ENCODE measurements around the gene LCK. TPM values are rescaled to one million over a fixed set of nuclear protein-coding genes. Genes with fewer than 3 reads are reported as not detected.

LCK gene
- total and polyA plus RNA-seq, 2 donors (not counting 3 experiments of a cell fraction or from before 2014, with no cell fraction given), result 0.06 TPM; not detected in 1

- Histone ChIP-seq H3K36me3 (ENCODE audit: control insufficient read depth in 2 of 2, extremely low read depth in 1 of 2, insufficient read depth in 2 of 2, low read length in 2 of 2) (no peaks in the 10 kb centered on the region), H3K79me2 (ENCODE audit: control insufficient read depth, insufficient read depth, low read length) (no peaks in the 10 kb centered on the region), H3K4me2 (ENCODE audit: insufficient read depth, low read length) (no peak within 1 kb of the TSS), H4K20me1 (replicated peaks; ENCODE audit: control insufficient read depth, extremely low read depth, insufficient read depth, low read length) (no peaks in the 10 kb centered on the region), H3K9ac (replicated peaks; ENCODE audit: extremely low read depth, insufficient read depth, low read length) (no peak within 1 kb of the TSS), H2AFZ (ENCODE audit: low read depth, low read length) (no peak within 1 kb of the TSS), H3K27me3 (ENCODE audit: control insufficient read depth in 2 of 2, insufficient read depth in 2 of 2, low read length in 2 of 2) (no peaks in the 10 kb centered on the region), H3K27ac (ENCODE audit: insufficient read depth, low read depth, low read length) (no peak within 1 kb of the TSS), H3K4me3 (replicated peaks in 1 of 3; ENCODE audit: insufficient read depth in 1 of 3, low read depth in 1 of 3, low read length in 3 of 3) (no peak within 1 kb of the TSS), H3K4me1 (ENCODE audit: control insufficient read depth, extremely low read depth, insufficient read depth, low read length) (peaks cover 13% of the 10 kb centered on the region), H3K9me3 (replicated peaks; ENCODE audit: control insufficient read depth, insufficient read depth, low read length) (no peaks in the 10 kb centered on the region), H3K9me1 (replicated peaks; ENCODE audit: control insufficient read depth, extremely low read depth, insufficient read depth, low read length) (no peaks in the 10 kb centered on the region)
- no peak for FAIRE-seq
- no peak for TF ChIP-seq JUN (IDR thresholded peaks at IDR 0.05; ENCODE audit: borderline replicate concordance, insufficient read depth, insufficient read length, low read depth)
- TF ChIP-seq MAX (IDR thresholded peaks at IDR 0.05; ENCODE audit: insufficient read depth, insufficient read length), result no peak
- TF ChIP-seq MYC (IDR thresholded peaks at IDR 0.05; ENCODE audit: low read depth, low read length), result no peak
- no peak for TF ChIP-seq CTCF (IDR thresholded peaks at IDR 0.05; ENCODE audit: extremely low read depth in 1 of 2, insufficient read depth in 1 of 2, low read depth in 1 of 2, low read length in 2 of 2)
- TF ChIP-seq GATA2 (IDR thresholded peaks at IDR 0.05; ENCODE audit: insufficient read depth, insufficient read length, low read depth, low read length), result no peak
- TF ChIP-seq FOS (IDR thresholded peaks at IDR 0.05; ENCODE audit: borderline replicate concordance, insufficient read depth, low read length), result no peak
- ChIA-PET POLR2A (no interaction called here), CTCF (interaction anchor here (0.6 kb wide), 1 partner anchor 8 kb away, joined by 3 read pairs; the partner anchor contains the start of gene CCDC28B)
- DNase-seq (ENCODE audit: low read depth, low spot score), result no peak
- intact Hi-C loops (cut with micrococcal nuclease), result no loop called here
- BruUV-seq (replicated peaks), result no TSS peak
- dilution Hi-C loops (cut with MboI; ENCODE audit: extremely low pct_ligation_motif_present, low sequenced_read_pairs), result no loop called here
Measured at GRCh38 chr1:32208891-32209328, 42.2 kb upstream of the LCK start, which contains the start of gene DCDC2B. Gene DCDC2B (plus strand): TSS chr1:32209089. CDS start chr1:32209094, 5 bp downstream.
